GM23338 (cell line): ENCODE results near the gene MEOX2. TPM values are rescaled to one million over a fixed set of nuclear protein-coding genes. Genes with fewer than 3 reads are reported as not detected.

Experiments
- ATAC-seq: fragments of 200-7000 bp; cut with Tn5 transposase; 3 replicates; pipeline ENCODE4 v1.9.1; 2020
- DNase-seq: peaks from one replicate; pipeline ENCODE4 v3.0.0-alpha.2; 2015; ENCODE audit warnings: low spot score
- H2AFZ ChIP-seq: fragments of 200-600 bp; sonication (generic); 2 replicates; pipeline ENCODE4 v1.8.0; 2016; ENCODE audit warnings: antibody characterized with exemption, mild to moderate bottlenecking, moderate library complexity
- H3F3A ChIP-seq: fragments of 200-600 bp; sonication (generic); replicated peaks from 2 replicates; pipeline ENCODE4 v1.8.0; 2017; ENCODE audit warnings: antibody characterized with exemption, mixed run types, low read depth
- H3K27ac ChIP-seq: fragments of 200-600 bp; sonication (generic); 2 replicates; pipeline ENCODE4 v1.6.1; 2016; ENCODE audit warnings: low read depth
- H3K27me3 ChIP-seq: fragments of 200-600 bp; sonication (generic); 2 replicates; pipeline ENCODE4 v1.8.0; 2016; ENCODE audit warnings: mild to moderate bottlenecking, mixed run types, moderate library complexity; ENCODE audit not compliant: insufficient read depth
- H3K36me3 ChIP-seq: fragments of 200-600 bp; sonication (generic); 2 replicates; pipeline ENCODE4 v1.8.0; 2016; ENCODE audit warnings: mild to moderate bottlenecking; ENCODE audit not compliant: insufficient read depth
- H3K4me1 ChIP-seq: fragments of 200-600 bp; sonication (generic); 2 replicates; pipeline ENCODE4 v1.8.0; 2016; ENCODE audit warnings: mild to moderate bottlenecking, moderate library complexity; ENCODE audit not compliant: insufficient read depth
- H3K4me2 ChIP-seq: fragments of 200-600 bp; sonication (generic); 2 replicates; pipeline ENCODE4 v1.7.1; 2017; ENCODE audit warnings: mixed run types
- H3K4me3 ChIP-seq: fragments of 200-600 bp; sonication (generic); 2 replicates; pipeline ENCODE4 v1.6.1; 2016; ENCODE audit warnings: mixed run types
- H3K79me2 ChIP-seq: fragments of 200-600 bp; sonication (generic); replicated peaks from 2 replicates; pipeline ENCODE4 v1.8.0; 2017; ENCODE audit warnings: mild to moderate bottlenecking; ENCODE audit not compliant: insufficient read depth
- H3K9me2 ChIP-seq: fragments of 200-600 bp; sonication (generic); 2 replicates; pipeline ENCODE4 v1.8.0; 2017; ENCODE audit not compliant: insufficient read depth
- H4K20me1 ChIP-seq: fragments of 200-600 bp; sonication (generic); replicated peaks from 2 replicates; pipeline ENCODE4 v1.8.0; 2017; ENCODE audit warnings: mild to moderate bottlenecking; ENCODE audit not compliant: insufficient read depth
- H3K27ac Mint-ChIP-seq: 2 replicates; pipeline ENCODE4 v1.8.0; 2020; ENCODE audit warnings: inconsistent platforms, mild to moderate bottlenecking, moderate library complexity, mixed read lengths
- H3K27me3 Mint-ChIP-seq: 3 replicates; pipeline ENCODE4 v1.8.0; 2022; ENCODE audit warnings: low read depth, mild to moderate bottlenecking, moderate library complexity, mixed read lengths, inconsistent platforms; ENCODE audit not compliant: insufficient read depth, poor library complexity
- H3K36me3 Mint-ChIP-seq: 3 replicates; pipeline ENCODE4 v1.8.0; 2021; ENCODE audit warnings: low read depth, mild to moderate bottlenecking, inconsistent platforms, moderate library complexity, mixed read lengths
- H3K4me1 Mint-ChIP-seq: 3 replicates; pipeline ENCODE4 v1.8.0; 2020; ENCODE audit warnings: mild to moderate bottlenecking, inconsistent platforms, mixed read lengths
- H3K4me3 Mint-ChIP-seq: 3 replicates; pipeline ENCODE4 v1.8.0; 2021; ENCODE audit warnings: moderate library complexity, mild to moderate bottlenecking, inconsistent platforms, mixed read lengths
- H3K9me3 Mint-ChIP-seq: 3 replicates; pipeline ENCODE4 v1.8.0; 2020; ENCODE audit warnings: moderate library complexity, mild to moderate bottlenecking, inconsistent platforms, mixed read lengths
- EZH2 ChIP-seq: fragments of 200-600 bp; sonication (generic); IDR thresholded peaks from one replicate; pipeline ENCODE4 v1.8.0; 2017; ENCODE audit warnings: antibody characterized with exemption, mild to moderate bottlenecking, low read depth; ENCODE audit not compliant: unreplicated experiment
- EZH2phosphoT487 ChIP-seq: fragments of 200-600 bp; sonication (generic); IDR thresholded peaks from one replicate; pipeline ENCODE4 v1.8.1; 2018; ENCODE audit warnings: antibody characterized with exemption; ENCODE audit not compliant: unreplicated experiment
- JUNB ChIP-seq: IDR thresholded peaks from one replicate; pipeline ENCODE4 v1.6.1; 2016; ENCODE audit warnings: antibody characterized with exemption; ENCODE audit not compliant: unreplicated experiment
- NANOG ChIP-seq: IDR thresholded peaks from 2 replicates; pipeline ENCODE4 v1.6.1; 2016; ENCODE audit warnings: antibody characterized with exemption, borderline replicate concordance
- POLR2AphosphoS5 ChIP-seq: IDR thresholded peaks from 2 replicates; pipeline ENCODE4 v1.6.1; 2016; ENCODE audit warnings: antibody characterized with exemption, low read depth
- STAT1 ChIP-seq: IDR thresholded peaks from one replicate; pipeline ENCODE4 v1.6.1; 2016; ENCODE audit warnings: antibody characterized with exemption; ENCODE audit not compliant: unreplicated experiment
- ZNF114 ChIP-seq: fragments of 250-450 bp; sonication (Bioruptor Pico); IDR thresholded peaks from 2 replicates; pipeline ENCODE4 v1.5.0; 2020; ENCODE audit warnings: mild to moderate bottlenecking, moderate library complexity
- ZNF331 ChIP-seq: fragments of 250-450 bp; sonication (Bioruptor Pico); IDR thresholded peaks from 2 replicates; pipeline ENCODE4 v1.5.0; 2020; ENCODE audit warnings: low read depth, mild to moderate bottlenecking, moderate library complexity
- polyA plus RNA-seq: library from polyadenylated mRNA; unstranded; fragments of >200 nt; fragmentation: Nextera tagmentation; extraction: Ambion mirVana; gene quantifications from 2 replicates; pipeline ENCODE4 v1.2.1, GENCODE V29; 2016
- total RNA-seq: library from RNA; depleted of rRNA; stranded (reverse); fragments of >200 nt; shearing (Covaris generic); gene quantifications from 2 replicates; pipeline ENCODE4 v1.2.3, GENCODE V29; 2014
- TF ChIP-seq, protein P1 (sequence below): fragments of 250-450 bp; sonication (Bioruptor Pico); IDR thresholded peaks from 2 replicates; pipeline ENCODE4 v1.5.0; 2020; ENCODE audit warnings: mild to moderate bottlenecking, moderate library complexity
- TF ChIP-seq, protein P2 (sequence below): IDR thresholded peaks from one replicate; pipeline ENCODE4 v1.6.1; 2018; ENCODE audit warnings: antibody characterized with exemption; ENCODE audit not compliant: unreplicated experiment

MEOX2 gene
- total and polyA plus RNA-seq, 2 experiments from 2014 or later, result 0.50 to 1.2 TPM

DNA sequence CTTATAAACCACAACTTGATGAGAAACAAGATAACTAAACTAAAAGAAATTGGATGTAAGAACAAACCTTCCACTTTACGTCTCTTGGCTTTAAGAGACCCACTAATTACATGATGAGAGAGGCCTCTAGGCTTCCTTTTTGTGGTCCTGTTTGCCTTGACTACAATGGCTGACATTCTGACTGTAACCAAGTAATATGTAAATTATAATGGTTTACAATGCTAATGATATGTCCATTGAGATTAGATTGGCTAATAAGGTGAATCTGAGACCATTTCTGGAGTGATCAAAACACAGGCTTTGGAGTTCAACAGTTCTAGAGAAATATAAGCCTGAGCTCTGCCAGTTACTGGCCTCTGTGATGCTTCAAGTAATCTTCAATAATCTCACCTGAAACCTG, 85.3 kb downstream of the MEOX2 start:
- Histone ChIP-seq H3K9me2 (no peaks in the 10 kb centered on the region), H3K4me1 (no peaks in the 10 kb centered on the region), H3F3A (no peaks in the 10 kb centered on the region), H4K20me1 (no peaks in the 10 kb centered on the region), H3K4me2 (no peak overlapping the region), H2AFZ (no peak overlapping the region), H3K27ac (no peak overlapping the region), H3K79me2 (no peaks in the 10 kb centered on the region), H3K36me3 (no peaks in the 10 kb centered on the region), H3K27me3 (no peaks in the 10 kb centered on the region), H3K4me3 (no peak overlapping the region)
- Mint-ChIP-seq H3K36me3 (peaks cover 10% of the 10 kb centered on the region; the same call in 2 of the 3 replicates), H3K4me1 (no peaks in the 10 kb centered on the region), H3K27me3 (no peaks in the 10 kb centered on the region), H3K27ac (no peak overlapping the region), H3K4me3 (no peak overlapping the region), H3K9me3 (peaks cover 12% of the 10 kb centered on the region; the same call in 2 of the 3 replicates)
- ATAC-seq (no peak), DNase-seq (no peak)
- TF ChIP-seq POLR2AphosphoS5, result no peak
- TF ChIP-seq EZH2, result no peak
- TF ChIP-seq, protein P1, sequence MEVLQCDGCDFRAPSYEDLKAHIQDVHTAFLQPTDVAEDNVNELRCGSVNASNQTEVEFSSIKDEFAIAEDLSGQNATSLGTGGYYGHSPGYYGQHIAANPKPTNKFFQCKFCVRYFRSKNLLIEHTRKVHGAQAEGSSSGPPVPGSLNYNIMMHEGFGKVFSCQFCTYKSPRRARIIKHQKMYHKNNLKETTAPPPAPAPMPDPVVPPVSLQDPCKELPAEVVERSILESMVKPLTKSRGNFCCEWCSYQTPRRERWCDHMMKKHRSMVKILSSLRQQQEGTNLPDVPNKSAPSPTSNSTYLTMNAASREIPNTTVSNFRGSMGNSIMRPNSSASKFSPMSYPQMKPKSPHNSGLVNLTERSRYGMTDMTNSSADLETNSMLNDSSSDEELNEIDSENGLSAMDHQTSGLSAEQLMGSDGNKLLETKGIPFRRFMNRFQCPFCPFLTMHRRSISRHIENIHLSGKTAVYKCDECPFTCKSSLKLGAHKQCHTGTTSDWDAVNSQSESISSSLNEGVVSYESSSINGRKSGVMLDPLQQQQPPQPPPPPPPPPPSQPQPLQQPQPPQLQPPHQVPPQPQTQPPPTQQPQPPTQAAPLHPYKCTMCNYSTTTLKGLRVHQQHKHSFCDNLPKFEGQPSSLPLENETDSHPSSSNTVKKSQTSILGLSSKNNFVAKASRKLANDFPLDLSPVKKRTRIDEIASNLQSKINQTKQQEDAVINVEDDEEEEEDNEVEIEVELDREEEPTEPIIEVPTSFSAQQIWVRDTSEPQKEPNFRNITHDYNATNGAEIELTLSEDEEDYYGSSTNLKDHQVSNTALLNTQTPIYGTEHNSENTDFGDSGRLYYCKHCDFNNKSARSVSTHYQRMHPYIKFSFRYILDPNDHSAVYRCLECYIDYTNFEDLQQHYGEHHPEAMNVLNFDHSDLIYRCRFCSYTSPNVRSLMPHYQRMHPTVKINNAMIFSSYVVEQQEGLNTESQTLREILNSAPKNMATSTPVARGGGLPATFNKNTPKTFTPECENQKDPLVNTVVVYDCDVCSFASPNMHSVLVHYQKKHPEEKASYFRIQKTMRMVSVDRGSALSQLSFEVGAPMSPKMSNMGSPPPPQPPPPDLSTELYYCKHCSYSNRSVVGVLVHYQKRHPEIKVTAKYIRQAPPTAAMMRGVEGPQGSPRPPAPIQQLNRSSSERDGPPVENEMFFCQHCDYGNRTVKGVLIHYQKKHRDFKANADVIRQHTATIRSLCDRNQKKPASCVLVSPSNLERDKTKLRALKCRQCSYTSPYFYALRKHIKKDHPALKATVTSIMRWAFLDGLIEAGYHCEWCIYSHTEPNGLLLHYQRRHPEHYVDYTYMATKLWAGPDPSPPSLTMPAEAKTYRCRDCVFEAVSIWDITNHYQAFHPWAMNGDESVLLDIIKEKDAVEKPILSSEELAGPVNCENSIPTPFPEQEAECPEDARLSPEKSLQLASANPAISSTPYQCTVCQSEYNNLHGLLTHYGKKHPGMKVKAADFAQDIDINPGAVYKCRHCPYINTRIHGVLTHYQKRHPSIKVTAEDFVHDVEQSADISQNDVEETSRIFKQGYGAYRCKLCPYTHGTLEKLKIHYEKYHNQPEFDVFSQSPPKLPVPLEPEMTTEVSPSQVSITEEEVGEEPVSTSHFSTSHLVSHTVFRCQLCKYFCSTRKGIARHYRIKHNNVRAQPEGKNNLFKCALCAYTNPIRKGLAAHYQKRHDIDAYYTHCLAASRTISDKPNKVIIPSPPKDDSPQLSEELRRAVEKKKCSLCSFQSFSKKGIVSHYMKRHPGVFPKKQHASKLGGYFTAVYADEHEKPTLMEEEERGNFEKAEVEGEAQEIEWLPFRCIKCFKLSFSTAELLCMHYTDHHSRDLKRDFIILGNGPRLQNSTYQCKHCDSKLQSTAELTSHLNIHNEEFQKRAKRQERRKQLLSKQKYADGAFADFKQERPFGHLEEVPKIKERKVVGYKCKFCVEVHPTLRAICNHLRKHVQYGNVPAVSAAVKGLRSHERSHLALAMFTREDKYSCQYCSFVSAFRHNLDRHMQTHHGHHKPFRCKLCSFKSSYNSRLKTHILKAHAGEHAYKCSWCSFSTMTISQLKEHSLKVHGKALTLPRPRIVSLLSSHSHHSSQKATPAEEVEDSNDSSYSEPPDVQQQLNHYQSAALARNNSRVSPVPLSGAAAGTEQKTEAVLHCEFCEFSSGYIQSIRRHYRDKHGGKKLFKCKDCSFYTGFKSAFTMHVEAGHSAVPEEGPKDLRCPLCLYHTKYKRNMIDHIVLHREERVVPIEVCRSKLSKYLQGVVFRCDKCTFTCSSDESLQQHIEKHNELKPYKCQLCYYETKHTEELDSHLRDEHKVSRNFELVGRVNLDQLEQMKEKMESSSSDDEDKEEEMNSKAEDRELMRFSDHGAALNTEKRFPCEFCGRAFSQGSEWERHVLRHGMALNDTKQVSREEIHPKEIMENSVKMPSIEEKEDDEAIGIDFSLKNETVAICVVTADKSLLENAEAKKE (CRISPR knock-in tag), result no peak
- TF ChIP-seq, protein P2, sequence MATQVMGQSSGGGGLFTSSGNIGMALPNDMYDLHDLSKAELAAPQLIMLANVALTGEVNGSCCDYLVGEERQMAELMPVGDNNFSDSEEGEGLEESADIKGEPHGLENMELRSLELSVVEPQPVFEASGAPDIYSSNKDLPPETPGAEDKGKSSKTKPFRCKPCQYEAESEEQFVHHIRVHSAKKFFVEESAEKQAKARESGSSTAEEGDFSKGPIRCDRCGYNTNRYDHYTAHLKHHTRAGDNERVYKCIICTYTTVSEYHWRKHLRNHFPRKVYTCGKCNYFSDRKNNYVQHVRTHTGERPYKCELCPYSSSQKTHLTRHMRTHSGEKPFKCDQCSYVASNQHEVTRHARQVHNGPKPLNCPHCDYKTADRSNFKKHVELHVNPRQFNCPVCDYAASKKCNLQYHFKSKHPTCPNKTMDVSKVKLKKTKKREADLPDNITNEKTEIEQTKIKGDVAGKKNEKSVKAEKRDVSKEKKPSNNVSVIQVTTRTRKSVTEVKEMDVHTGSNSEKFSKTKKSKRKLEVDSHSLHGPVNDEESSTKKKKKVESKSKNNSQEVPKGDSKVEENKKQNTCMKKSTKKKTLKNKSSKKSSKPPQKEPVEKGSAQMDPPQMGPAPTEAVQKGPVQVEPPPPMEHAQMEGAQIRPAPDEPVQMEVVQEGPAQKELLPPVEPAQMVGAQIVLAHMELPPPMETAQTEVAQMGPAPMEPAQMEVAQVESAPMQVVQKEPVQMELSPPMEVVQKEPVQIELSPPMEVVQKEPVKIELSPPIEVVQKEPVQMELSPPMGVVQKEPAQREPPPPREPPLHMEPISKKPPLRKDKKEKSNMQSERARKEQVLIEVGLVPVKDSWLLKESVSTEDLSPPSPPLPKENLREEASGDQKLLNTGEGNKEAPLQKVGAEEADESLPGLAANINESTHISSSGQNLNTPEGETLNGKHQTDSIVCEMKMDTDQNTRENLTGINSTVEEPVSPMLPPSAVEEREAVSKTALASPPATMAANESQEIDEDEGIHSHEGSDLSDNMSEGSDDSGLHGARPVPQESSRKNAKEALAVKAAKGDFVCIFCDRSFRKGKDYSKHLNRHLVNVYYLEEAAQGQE, result no peak
- TF ChIP-seq NANOG, result no peak
- no peak for TF ChIP-seq ZNF114
- TF ChIP-seq JUNB, result no peak
- no peak for TF ChIP-seq STAT1
- TF ChIP-seq EZH2phosphoT487, result no peak
- TF ChIP-seq ZNF331 (CRISPR knock-in tag), result no peak
